H1 (cell line): ENCODE data around the gene UBXN1. TPM values are rescaled to one million over a fixed set of nuclear protein-coding genes. Genes with fewer than 3 reads are reported as not detected.

ENCODE experiments used
- BACH1 ChIP-seq: IDR thresholded peaks from 2 replicates; pipeline ENCODE4 v1.6.1; 2012; ENCODE audit warnings: low read length, improper control_type of control experiment
- GABPA ChIP-seq: IDR thresholded peaks from 2 replicates; pipeline ENCODE4 v1.6.1; 2011; ENCODE audit warnings: mild to moderate bottlenecking, low read length, moderate library complexity, borderline replicate concordance; ENCODE audit not compliant: insufficient read depth
- KDM4A ChIP-seq: IDR thresholded peaks from one replicate; pipeline ENCODE4 v1.7.1; 2012; ENCODE audit warnings: low read depth, mild to moderate bottlenecking, moderate library complexity, low read length, inconsistent platforms; ENCODE audit not compliant: severe bottlenecking
- MAFK ChIP-seq: IDR thresholded peaks from 2 replicates; pipeline ENCODE4 v1.6.1; 2012; ENCODE audit warnings: low read depth, mild to moderate bottlenecking, improper control_type of control experiment, low read length
- NRF1 ChIP-seq: IDR thresholded peaks from 2 replicates; pipeline ENCODE4 v1.6.1; 2011; ENCODE audit warnings: mild to moderate bottlenecking, low read depth, low read length, improper control_type of control experiment
- POLR2AphosphoS5 ChIP-seq: IDR thresholded peaks from 2 replicates; pipeline ENCODE4 v1.6.1; 2011; ENCODE audit warnings: low read depth, low read length
- SAP30 ChIP-seq: fragments of 300-600 bp; sonication (generic); IDR thresholded peaks from 2 replicates; pipeline ENCODE4 v1.7.1; 2012; ENCODE audit warnings: low read length, moderate library complexity, mild to moderate bottlenecking, inconsistent platforms; ENCODE audit not compliant: insufficient read depth, insufficient replicate concordance
- SIRT6 ChIP-seq: IDR thresholded peaks from one replicate; pipeline ENCODE4 v1.7.1; 2012; ENCODE audit warnings: low read length, inconsistent platforms
- polyA plus RNA-seq, 7 experiments: library from polyadenylated mRNA; depleted of rRNA in 3 of 7; stranded (reverse) in 5 of 7; unstranded in 2 of 7; fragments of >200 nt in 5 of 7; fragments of 200-250 nt in 2 of 7; gene quantifications; 1 replicate in 5 of 7; 2 replicates in 1 of 7; 4 replicates in 1 of 7; pipeline versions ENCODE4 v1.2.1 to v1.2.3, GENCODE V29; 2011 to 2013; ENCODE audit warnings: missing spikeins in 2 of 7, mixed read lengths in 2 of 7
- total RNA-seq: library from RNA; stranded (reverse); fragmentation: NEBNext Ultra II Directional; extraction: Animal tissue kit (Norgen Biotek cat#: 25700); gene quantifications from 2 replicates; pipeline ENCODE4 v1.2.1, GENCODE V29; 2021
- TF ChIP-seq, protein P1 (sequence below): IDR thresholded peaks from 2 replicates; pipeline ENCODE4 v1.6.1; 2011; ENCODE audit warnings: low read length, improper control_type of control experiment

Gene UBXN1
- total and polyA plus RNA-seq, 2 of the 8 experiments (the other 6 are each of a cell fraction or from before 2014, with no cell fraction given), result 78.6 to 114 TPM

DNA sequence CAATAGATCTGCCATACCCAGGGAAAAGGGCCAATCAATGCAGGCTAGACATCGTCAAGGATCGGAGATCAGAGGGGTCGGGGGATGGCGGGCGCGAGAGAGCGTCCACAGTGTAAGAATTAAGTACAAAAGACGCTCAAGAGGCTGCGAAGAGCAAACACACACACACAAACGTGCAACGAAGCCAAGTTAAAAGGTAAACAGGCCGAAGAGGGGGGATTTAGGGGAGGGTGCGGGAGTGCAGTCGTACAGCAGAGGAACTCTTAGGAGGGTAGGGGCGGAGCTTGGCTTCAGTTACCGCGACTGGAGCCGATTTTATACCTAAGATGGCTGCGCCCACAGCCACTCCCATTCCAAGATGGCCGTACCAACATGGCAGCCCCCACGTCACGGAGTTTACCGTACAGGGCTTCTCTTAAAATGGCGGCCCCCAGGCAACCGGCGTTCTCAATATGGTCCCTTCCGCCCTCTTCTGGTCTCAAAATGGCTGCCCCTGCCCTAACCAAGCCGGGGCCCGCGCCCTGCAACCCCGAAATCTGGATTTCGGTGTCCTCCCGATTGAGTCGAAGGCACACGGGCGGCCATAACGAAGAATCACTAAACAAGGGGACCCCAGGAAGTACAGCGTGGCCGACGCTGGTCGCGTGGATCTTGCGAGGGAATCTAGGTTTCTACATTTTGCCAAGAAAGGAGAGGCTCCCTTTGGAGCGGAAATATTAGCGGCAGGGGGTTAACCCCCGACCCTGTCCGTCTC, 30.6 kb upstream of the UBXN1 start (continued):
- TF ChIP-seq, protein P1, sequence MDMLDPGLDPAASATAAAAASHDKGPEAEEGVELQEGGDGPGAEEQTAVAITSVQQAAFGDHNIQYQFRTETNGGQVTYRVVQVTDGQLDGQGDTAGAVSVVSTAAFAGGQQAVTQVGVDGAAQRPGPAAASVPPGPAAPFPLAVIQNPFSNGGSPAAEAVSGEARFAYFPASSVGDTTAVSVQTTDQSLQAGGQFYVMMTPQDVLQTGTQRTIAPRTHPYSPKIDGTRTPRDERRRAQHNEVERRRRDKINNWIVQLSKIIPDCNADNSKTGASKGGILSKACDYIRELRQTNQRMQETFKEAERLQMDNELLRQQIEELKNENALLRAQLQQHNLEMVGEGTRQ, result no peak
- TF ChIP-seq BACH1 (no peak), NRF1 (no peak), MAFK (no peak), KDM4A (peak; percentile 40), GABPA (peak; percentile 51; the same call in 1 of the 2 replicates), POLR2AphosphoS5 (peak; percentile 89), SIRT6 (no peak), SAP30 (peak; percentile 96)
